Panc1 (cell line): Measurements from ENCODE around the gene EXOC8. TPM values are rescaled to one million over a fixed set of nuclear protein-coding genes. Genes with fewer than 3 reads are reported as not detected.

Experiments used
- ATAC-seq: fragments of 200-7000 bp; cut with Tn5 transposase; 2 replicates; pipeline ENCODE4 v1.9.1; 2020; ENCODE audit warnings: mild to moderate bottlenecking, moderate library complexity
- BruUV-seq: library from RNA; stranded (reverse); fragments of 400-500 nt; replicated peaks from 2 replicates; lab custom pipeline; 2021; lab: Mats Ljungman, UMichigan
- CTCF ChIA-PET: fragments of 300-600 bp; sonication (Branson Sonifier 250); formaldehyde crosslinking; loops from one replicate; lab custom pipeline; 2022; ENCODE audit warnings: antibody characterized with exemption; lab: Charles Lee
- POLR2A ChIA-PET: fragments of 300-600 bp; sonication (Branson Sonifier 250); formaldehyde crosslinking; loops from one replicate; lab custom pipeline; 2022; ENCODE audit warnings: antibody characterized with exemption; lab: Charles Lee
- DNase-seq: peaks from one replicate; pipeline ENCODE4 v3.0.0-alpha.2; 2010; ENCODE audit warnings: low read depth, low spot score
- H3K27ac ChIP-seq: 2 replicates; pipeline ENCODE4 v1.5.1; 2011; ENCODE audit warnings: mild to moderate bottlenecking, low read length, inconsistent platforms
- H3K27me3 ChIP-seq: fragments of 200-500 bp; sonication (Bioruptor generic); 2 replicates; pipeline ENCODE4 v1.6.0; 2014; ENCODE audit warnings: low read length, inconsistent platforms; ENCODE audit not compliant: control insufficient read depth, insufficient read depth
- H3K36me3 ChIP-seq: fragments of 200-500 bp; sonication (Bioruptor generic); 2 replicates; pipeline ENCODE4 v1.5.1; 2014; ENCODE audit warnings: inconsistent platforms, mild to moderate bottlenecking, low read length, moderate library complexity; ENCODE audit not compliant: control insufficient read depth, insufficient read depth
- H3K4me1 ChIP-seq: 2 replicates; pipeline ENCODE4 v1.5.1; 2011; ENCODE audit warnings: inconsistent platforms, mild to moderate bottlenecking, low read length, moderate library complexity; ENCODE audit not compliant: control insufficient read depth, insufficient read depth
- H3K4me3 ChIP-seq, 2 experiments: 2 replicates each; pipeline ENCODE4 v1.5.1; 2011 to 2012; ENCODE audit warnings: low read depth in 2 of 2, low read length in 2 of 2, mild to moderate bottlenecking in 2 of 2, inconsistent platforms in 1 of 2, moderate library complexity in 1 of 2
- H3K9me3 ChIP-seq: fragments of 200-500 bp; sonication (Bioruptor generic); 2 replicates; pipeline ENCODE4 v1.5.1; 2014; ENCODE audit warnings: low read depth, mild to moderate bottlenecking, inconsistent platforms, low read length, moderate library complexity; ENCODE audit not compliant: control insufficient read depth, insufficient read depth
- CTCF ChIP-seq: fragments of 450-650 bp; IDR thresholded peaks from 2 replicates; pipeline ENCODE4 v1.5.1; 2017; ENCODE audit warnings: mild to moderate bottlenecking
- POLR2AphosphoS5 ChIP-seq: IDR thresholded peaks from 2 replicates; pipeline ENCODE4 v1.6.1; 2012; ENCODE audit warnings: mild to moderate bottlenecking, low read depth, low read length, moderate library complexity
- REST ChIP-seq, 2 experiments: IDR thresholded peaks; 2 replicates each; pipeline ENCODE4 v1.6.1; 2011 to 2012; ENCODE audit warnings: low read depth in 2 of 2, control low read depth in 1 of 2, low read length in 1 of 2, mild to moderate bottlenecking in 1 of 2, moderate library complexity in 1 of 2; ENCODE audit not compliant: insufficient read depth in 1 of 2
- SIN3A ChIP-seq: IDR thresholded peaks from 2 replicates; pipeline ENCODE4 v1.6.1; 2012; ENCODE audit warnings: low read depth, mild to moderate bottlenecking, low read length, moderate library complexity, borderline replicate concordance; ENCODE audit not compliant: insufficient read depth
- TCF7L2 ChIP-seq: IDR thresholded peaks from 2 replicates; pipeline ENCODE4 v1.6.1; 2011; ENCODE audit warnings: mild to moderate bottlenecking, low read depth, low read length, inconsistent platforms
- in situ Hi-C: cut with HindIII; loops from 2 replicates; pipeline ENCODE4 v1.10.0; 2016; ENCODE audit warnings: low sequenced_read_pairs, low pct_unique_long_range_greater_than_20kb
- intact Hi-C: fragments of 100-400 bp; cut with micrococcal nuclease; formaldehyde crosslinking; loops from one replicate; pipeline ENCODE4 v1.10.0; 2022; ENCODE audit not compliant: unreplicated experiment
- total RNA-seq: library from RNA; stranded (reverse); gene quantifications from one replicate; pipeline ENCODE4 v1.2.1, GENCODE V29; 2021; ENCODE audit not compliant: unreplicated experiment

The EXOC8 gene
- total RNA-seq, 1 experiment from 2014 or later, result 14.0 TPM

- intact Hi-C loops, result loop anchor here (10.0 kb wide), 1 partner anchor 89 kb away; the partner anchor contains the start of gene GNPAT
These were observed 3.5 kb downstream of the EXOC8 start for GRCh38 chr1:231334079-231334666.

GRCh38 chr1:231332761-231333160 lies 4.9 kb downstream of the EXOC8 start:
- Histone ChIP-seq H3K4me1 (peaks cover 19% of the 10 kb centered on the region), H3K27me3 (no peaks in the 10 kb centered on the region), H3K27ac (no peak overlapping the region), H3K9me3 (no peaks in the 10 kb centered on the region), H3K4me3 (peak overlapping the region in 1 of 2 experiments; percentile 65; a peak in 1 of 4 replicates), H3K36me3 (peaks cover 3% of the 10 kb centered on the region)
- in situ Hi-C loops (no loop called here), intact Hi-C loops (loop anchor here (10.0 kb wide), 1 partner anchor 88 kb away; the partner anchor contains the start of gene GNPAT)
- ATAC-seq, result no peak
- no peak for DNase-seq
- no peak for TF ChIP-seq CTCF
- TF ChIP-seq REST (IDR thresholded peaks at IDR 0.05; ENCODE audit: insufficient read depth in 1 of 2, low read depth in 2 of 2, low read length in 1 of 2), result no peak
- TF ChIP-seq POLR2AphosphoS5, result no peak
- ChIA-PET POLR2A (no interaction called here), CTCF (interaction anchor here (0.7 kb wide), 1 partner anchor 329 kb away, joined by 3 read pairs; no protein-coding TSS in a partner anchor)
- no TSS peak for BruUV-seq

More at GRCh38 chr1:231334079-231334666, 3.5 kb downstream of the EXOC8 start:
- POLR2A ChIA-PET, result no interaction called here
- Histone ChIP-seq H3K9me3 (no peaks in the 10 kb centered on the region), H3K4me3 (peak overlapping the region; percentile 65 to 93), H3K36me3 (peaks cover 3% of the 10 kb centered on the region), H3K4me1 (peaks cover 19% of the 10 kb centered on the region), H3K27ac (peak overlapping the region; percentile 54; the same call in 1 of the 2 replicates), H3K27me3 (no peaks in the 10 kb centered on the region)
- DNase-seq (no peak), ATAC-seq (no peak)
- in situ Hi-C loops, result no loop called here
- no TSS peak for BruUV-seq
- TF ChIP-seq POLR2AphosphoS5 (no peak), REST (IDR thresholded peaks at IDR 0.05; ENCODE audit: insufficient read depth in 1 of 2, low read depth in 2 of 2, low read length in 1 of 2) (no peak), CTCF (no peak), TCF7L2 (no peak), SIN3A (no peak)
- CTCF ChIA-PET, result no interaction called here
